ENCODE measurements around the gene GLI3. TPM values are rescaled to one million over a fixed set of nuclear protein-coding genes. Genes with fewer than 3 reads are reported as not detected.

Gene GLI3
- total and polyA plus RNA-seq, 2 of the 4 experiments (the other 2 are of a cell fraction), result 1.3 to 3.9 TPM

GRCh38 chr7:41943094-41943577 is 293.9 kb downstream of the GLI3 start:
- Histone ChIP-seq H3K56ac (ENCODE audit: extremely low read depth, insufficient read depth, low read length) (peak overlapping the region; percentile 59; the same call in 1 of the 2 replicates), H2BK5ac (ENCODE audit: low read depth, low read length, poor library complexity, severe bottlenecking) (peak overlapping the region; percentile 35), H3K4ac (ENCODE audit: low read depth, low read length) (peak overlapping the region; percentile 73), H3K9me3 (ENCODE audit: control insufficient read depth, insufficient read depth, low read length) (no peaks in the 10 kb centered on the region), H3K9ac (ENCODE audit: low read depth, low read length) (peak overlapping the region; percentile 6; the same call in 1 of the 2 replicates), H3K79me1 (ENCODE audit: low read depth in 1 of 2, low read length in 2 of 2) (peaks cover 0 to 7% of the 10 kb centered on the region in 2 experiments; a peak in 2 of 4 replicates), H3K18ac (ENCODE audit: low read depth, low read length) (0 out of 2 replicates have a peak overlapping the region, but pooled peaks have one; percentile 5), H3K27me3 (ENCODE audit: control insufficient read depth, insufficient read depth, low read length) (no peaks in the 10 kb centered on the region), H3K36me3 (ENCODE audit: control insufficient read depth, insufficient read depth, low read length) (no peaks in the 10 kb centered on the region), H4K8ac (ENCODE audit: low read depth in 2 of 2, low read length in 2 of 2) (peak overlapping the region in 1 of 2 experiments; percentile 53; a peak in 2 of 4 replicates), H4K20me1 (ENCODE audit: insufficient read depth, low read length) (no peaks in the 10 kb centered on the region), H3K14ac (replicated peaks; ENCODE audit: low read depth, low read length) (peak overlapping the region; percentile 44; the same call in 1 of the 2 replicates), H3K23ac (ENCODE audit: low read depth, low read length) (peak overlapping the region; percentile 20; the same call in 1 of the 2 replicates), H2BK20ac (ENCODE audit: low read depth, low read length) (peak overlapping the region; percentile 82), H4K5ac (ENCODE audit: low read depth, low read length) (no peak overlapping the region), H2BK120ac (ENCODE audit: low read depth, low read length) (peak overlapping the region; percentile 83), H3K4me3 (ENCODE audit: insufficient read depth, low read depth, low read length) (peak overlapping the region; percentile 23; the same call in 1 of the 2 replicates), H2AK5ac (ENCODE audit: low read depth, low read length) (peak overlapping the region; percentile 44; the same call in 1 of the 2 replicates), H3K9me1 (ENCODE audit: insufficient read depth, low read length) (peaks cover 9% of the 10 kb centered on the region), H3K27ac (ENCODE audit: insufficient read depth, low read length) (peak overlapping the region; percentile 55; the same call in 1 of the 2 replicates), H3K4me1 (ENCODE audit: control insufficient read depth, insufficient read depth, low read length) (peaks cover 13% of the 10 kb centered on the region), H2AFZ (replicated peaks; ENCODE audit: low read length, poor library complexity) (peak overlapping the region; percentile 93), H2AK9ac (replicated peaks; ENCODE audit: low read depth, low read length, poor library complexity) (peak overlapping the region; percentile 19), H2BK15ac (ENCODE audit: low read depth, low read length) (0 out of 3 replicates have a peak overlapping the region, but pooled peaks have one; percentile 3), H3K4me2 (ENCODE audit: low read depth, low read length) (peak overlapping the region; percentile 65), H4K91ac (ENCODE audit: insufficient read depth, low read depth, low read length) (peak overlapping the region; percentile 77)
- in situ Hi-C loops (cut with MboI; ENCODE audit: low sequenced_read_pairs), result loop anchor here (10.0 kb wide), 2 partner anchors 742 to 942 kb away; no protein-coding TSS in a partner anchor
- peak; percentile 79 for DNase-seq
- peak; percentile 88 for ATAC-seq (ENCODE audit: low read depth)
- ChIA-PET POLR2A (ENCODE audit: unreplicated experiment) (interaction anchor here (1.0 kb wide), 1 partner anchor 13 kb away, joined by 3 read pairs; no protein-coding TSS in a partner anchor), CTCF (interaction anchor here (0.5 to 2.8 kb wide), 20 partner anchors 11 to 944 kb away, joined by 3 to 22 read pairs (median 4); no protein-coding TSS in a partner anchor)
- intact Hi-C loops (cut with micrococcal nuclease), result loop anchor here (1.0 to 2.0 kb wide), 5 partner anchors 34 to 933 kb away; partner anchors contain the start of gene GLI3
- dilution Hi-C loops (cut with HindIII; ENCODE audit: low sequenced_read_pairs, unreplicated experiment), result no loop called here
- no peak for TF ChIP-seq RFX5 (IDR thresholded peaks at IDR 0.05; ENCODE audit: low read depth, low read length)
- TF ChIP-seq SMC3 (IDR thresholded peaks at IDR 0.05; ENCODE audit: low read depth, low read length), result peak; percentile 92
- TF ChIP-seq CTCF (conservative IDR thresholded peaks at IDR 0.05; ENCODE audit: low read depth, low read length), result peak; percentile 97
- peak; percentile 37; the same call in 1 of the 2 replicates for TF ChIP-seq MXI1 (IDR thresholded peaks at IDR 0.05; ENCODE audit: borderline replicate concordance, low read depth, low read length)
- no peak for TF ChIP-seq CHD1 (IDR thresholded peaks at IDR 0.05; ENCODE audit: low read depth, low read length)
- no peak; the same call in 1 of the 2 replicates for TF ChIP-seq NFE2L2 (IDR thresholded peaks at IDR 0.05; ENCODE audit: low read depth, low read length)
- TF ChIP-seq FOS (IDR thresholded peaks at IDR 0.05; ENCODE audit: low read depth, low read length), result 0 out of 2 replicates have a peak, but pooled peaks have one; percentile 7
- peak; percentile 99 for TF ChIP-seq RAD21 (IDR thresholded peaks at IDR 0.05; ENCODE audit: low read length)
- TF ChIP-seq RCOR1 (IDR thresholded peaks at IDR 0.05; ENCODE audit: insufficient replicate concordance, low read length), result no peak
- peak; percentile 63; the same call in 1 of the 2 replicates for TF ChIP-seq POLR2A (IDR thresholded peaks at IDR 0.05; ENCODE audit: low read depth, low read length)
- WGBS, 2 experiments (ENCODE audit: extremely low coverage in 2 of 2, insufficient read length in 1 of 2), result no CpG with 5 or more reads among the region's 16 CpGs
- BruUV-seq (replicated peaks), result no TSS peak

All from IMR-90 (cell line).